HUES64 (cell line): ENCODE data around the gene VAMP2.

Source experiments
- H3K27ac ChIP-seq: 2 replicates; pipeline ENCODE4 v1.7.0; 2013; ENCODE audit warnings: low read depth, low read length, inconsistent platforms
- H3K27me3 ChIP-seq: 2 replicates; pipeline ENCODE4 v1.6.1; 2013; ENCODE audit warnings: mild to moderate bottlenecking, low read length; ENCODE audit not compliant: insufficient read depth
- H3K36me3 ChIP-seq: 2 replicates; pipeline ENCODE4 v1.6.1; 2013; ENCODE audit warnings: mild to moderate bottlenecking, low read length; ENCODE audit not compliant: insufficient read depth
- H3K4me1 ChIP-seq: 2 replicates; pipeline ENCODE4 v1.6.1; 2013; ENCODE audit warnings: mild to moderate bottlenecking, low read length, moderate library complexity; ENCODE audit not compliant: insufficient read depth
- H3K4me3 ChIP-seq: 2 replicates; pipeline ENCODE4 v1.5.1; 2013; ENCODE audit warnings: mild to moderate bottlenecking, low read length, moderate library complexity
- H3K9ac ChIP-seq: 2 replicates; pipeline ENCODE4 v1.6.1; 2013; ENCODE audit warnings: mild to moderate bottlenecking, low read depth, low read length
- H3K9me3 ChIP-seq: 2 replicates; pipeline ENCODE4 v1.6.1; 2013; ENCODE audit warnings: low read depth, low read length; ENCODE audit not compliant: insufficient read depth
- WGBS: fragments of 150-250, 120-280 bp; methylation state at CpG from one replicate; pipeline ENCODE4 v1.1.7; 2013; ENCODE audit warnings: missing lambda C conversion rate; 5-methylcytosine and 5-hydroxymethylcytosine counted together

VAMP2 gene

GRCh38 chr17:8145811-8146210 lies 16.9 kb downstream of the VAMP2 start:
- Histone ChIP-seq H3K9me3 (no peaks in the 10 kb centered on the region), H3K27ac (no peak overlapping the region), H3K36me3 (peaks cover 74% of the 10 kb centered on the region), H3K4me3 (no peak overlapping the region), H3K9ac (no peak overlapping the region), H3K27me3 (no peaks in the 10 kb centered on the region), H3K4me1 (peaks cover 1% of the 10 kb centered on the region)
- WGBS = 96% methylated on average over 12 of the region's 12 CpGs

DNA sequence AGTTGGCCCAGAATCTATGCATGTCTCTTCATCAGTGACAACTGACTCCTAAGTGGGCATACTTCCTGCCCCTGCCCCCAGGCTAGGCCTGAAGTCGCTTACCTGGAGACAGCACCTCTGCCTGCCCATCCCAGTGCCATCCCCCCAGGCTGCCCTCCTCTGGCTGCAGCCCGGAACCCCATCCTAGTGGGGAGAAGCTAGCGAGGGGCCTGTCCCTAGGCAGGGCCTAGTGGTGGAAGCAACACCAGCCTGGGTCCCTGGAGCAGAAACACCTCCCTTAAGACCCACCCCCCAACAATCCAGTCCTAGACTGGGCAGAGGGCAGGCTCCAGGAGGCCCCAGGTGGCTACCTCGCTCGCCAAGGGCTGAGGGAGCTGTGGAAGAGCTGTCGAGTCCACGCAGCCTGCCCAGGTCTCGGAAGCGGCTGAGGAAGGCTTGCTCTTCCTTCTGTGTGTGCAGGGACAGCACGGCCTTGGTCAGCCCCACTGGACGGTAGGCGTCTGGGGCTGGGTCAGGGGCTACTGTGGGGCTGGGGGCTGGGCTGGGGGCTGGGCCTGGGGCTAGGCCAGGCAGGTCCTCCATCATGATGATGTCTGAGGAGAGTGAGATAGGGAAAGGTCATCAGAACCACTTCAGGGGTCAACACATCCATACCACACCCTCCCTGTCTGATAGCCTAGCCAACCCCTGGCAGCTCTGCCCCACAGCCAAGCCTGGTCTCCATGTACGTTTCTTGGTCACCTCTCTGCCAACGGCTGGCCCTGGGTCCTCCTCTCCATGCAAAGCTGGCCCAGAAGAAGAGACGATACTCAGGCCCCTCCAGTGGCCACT lies 18.1 kb downstream of the VAMP2 start:
- 94% methylated on average over 15 of the region's 15 CpGs for WGBS
- Histone ChIP-seq H3K9me3 (no peaks in the 10 kb centered on the region), H3K36me3 (peaks cover 75% of the 10 kb centered on the region), H3K4me3 (no peak overlapping the region), H3K9ac (no peak overlapping the region), H3K27ac (no peak overlapping the region), H3K27me3 (no peaks in the 10 kb centered on the region), H3K4me1 (no peaks in the 10 kb centered on the region)

- Histone ChIP-seq H3K27ac (no peak overlapping the region), H3K4me1 (no peaks in the 10 kb centered on the region), H3K27me3 (no peaks in the 10 kb centered on the region), H3K4me3 (no peak overlapping the region), H3K9me3 (no peaks in the 10 kb centered on the region), H3K36me3 (peaks cover 69% of the 10 kb centered on the region), H3K9ac (no peak overlapping the region)
- 94% methylated on average over 22 of the region's 22 CpGs for WGBS
Observed at GRCh38 chr17:8143581-8144400, 19.0 kb downstream of the VAMP2 start.

DNA sequence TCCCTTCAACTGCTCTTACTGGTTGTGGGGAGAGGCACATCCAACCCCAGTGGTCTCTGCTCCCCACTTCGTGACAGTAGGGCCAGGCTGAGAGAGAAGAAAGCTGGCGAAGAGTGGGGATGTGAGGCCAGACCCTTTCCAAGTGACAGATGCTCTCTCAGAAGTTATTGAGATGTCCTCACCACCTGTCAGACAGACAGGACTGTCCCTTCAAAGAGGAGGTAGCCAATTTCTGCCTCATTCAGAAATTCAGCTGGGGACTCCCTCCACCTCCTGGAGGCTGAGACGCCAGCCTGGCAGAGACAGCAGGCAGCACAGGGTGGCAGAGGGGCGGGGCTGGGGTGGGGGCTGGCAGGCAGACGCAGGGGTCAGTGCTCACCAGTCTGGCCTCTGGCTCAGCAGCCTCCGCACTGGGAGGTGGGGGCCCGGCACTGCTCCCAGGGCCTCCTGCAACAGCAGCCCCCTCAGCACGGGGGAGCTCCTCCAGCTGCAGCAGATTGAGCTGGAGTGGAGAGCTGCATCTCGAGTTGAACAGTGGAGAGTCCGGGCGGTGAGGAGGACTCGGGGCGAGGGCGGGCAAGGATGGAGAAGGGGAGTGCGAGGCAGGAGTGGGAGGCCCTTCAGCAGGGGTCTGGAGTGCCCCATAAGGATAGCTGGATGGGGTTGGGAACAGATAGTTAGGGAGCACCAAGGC lies 19.7 kb downstream of the VAMP2 start:
- peaks cover 63% of the 10 kb centered on the region for H3K36me3 ChIP-seq
- H3K9ac ChIP-seq = no peak overlapping the region
- H3K27ac ChIP-seq = no peak overlapping the region
- H3K27me3 ChIP-seq = no peaks in the 10 kb centered on the region
- WGBS = 93% methylated on average over 14 of the region's 15 CpGs
- H3K9me3 ChIP-seq = no peaks in the 10 kb centered on the region
- no peak overlapping the region for H3K4me3 ChIP-seq
- no peaks in the 10 kb centered on the region for H3K4me1 ChIP-seq

DNA sequence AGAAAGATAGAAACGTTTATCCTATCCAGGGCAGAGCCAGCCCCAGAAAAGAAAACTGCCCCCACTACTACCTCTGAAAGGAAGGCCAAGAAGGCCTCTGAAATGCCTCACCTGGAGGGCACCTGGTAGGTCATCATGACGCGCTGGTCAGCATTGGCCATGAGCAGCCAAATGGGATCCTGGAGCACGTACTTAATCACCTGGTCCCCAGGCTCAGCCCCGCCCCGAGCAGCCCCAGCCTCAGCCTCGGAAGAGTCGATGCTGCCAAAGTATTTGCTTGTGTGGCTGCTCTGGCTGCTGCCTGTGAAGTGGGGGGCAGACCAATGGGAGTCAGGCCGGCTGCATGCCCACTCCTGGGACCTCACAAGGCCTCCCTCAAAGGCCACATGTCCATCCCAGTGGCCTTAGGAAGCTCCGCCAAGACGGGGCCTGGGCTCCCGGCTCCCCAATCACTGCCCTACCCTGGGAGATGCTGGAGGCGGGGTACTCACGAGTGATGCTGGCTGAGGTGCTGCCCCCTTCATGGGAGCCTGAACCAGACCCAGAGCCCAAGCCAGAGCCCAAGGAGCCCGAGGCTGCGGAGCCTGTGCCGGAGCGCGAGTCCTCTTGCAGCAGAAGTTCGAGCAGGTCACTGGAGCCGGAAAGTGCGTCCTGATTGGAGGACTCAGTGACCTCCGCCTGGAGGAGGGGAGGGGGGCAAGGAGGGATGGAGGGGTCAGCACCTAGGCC lies 20.4 kb downstream of the VAMP2 start:
- peaks cover 5% of the 10 kb centered on the region for H3K27me3 ChIP-seq
- H3K4me1 ChIP-seq = no peaks in the 10 kb centered on the region

GRCh38 chr17:8141741-8142140 lies 21.0 kb downstream of the VAMP2 start:
- no peak overlapping the region for H3K4me3 ChIP-seq
- WGBS = 93% methylated on average over 11 of the region's 11 CpGs
- peaks cover 9% of the 10 kb centered on the region for H3K27me3 ChIP-seq
- peaks cover 50% of the 10 kb centered on the region for H3K36me3 ChIP-seq
- no peak overlapping the region for H3K9ac ChIP-seq
- H3K4me1 ChIP-seq = no peaks in the 10 kb centered on the region
- no peaks in the 10 kb centered on the region for H3K9me3 ChIP-seq
- H3K27ac ChIP-seq = no peak overlapping the region

More for the DNA sequence above, 20.4 kb downstream of the VAMP2 start:
- no peaks in the 10 kb centered on the region for H3K9me3 ChIP-seq
- no peak overlapping the region for H3K4me3 ChIP-seq
- H3K9ac ChIP-seq = no peak overlapping the region
- H3K36me3 ChIP-seq = peaks cover 55% of the 10 kb centered on the region
- WGBS = 94% methylated on average over 23 of the region's 23 CpGs
- H3K27ac ChIP-seq = no peak overlapping the region

DNA sequence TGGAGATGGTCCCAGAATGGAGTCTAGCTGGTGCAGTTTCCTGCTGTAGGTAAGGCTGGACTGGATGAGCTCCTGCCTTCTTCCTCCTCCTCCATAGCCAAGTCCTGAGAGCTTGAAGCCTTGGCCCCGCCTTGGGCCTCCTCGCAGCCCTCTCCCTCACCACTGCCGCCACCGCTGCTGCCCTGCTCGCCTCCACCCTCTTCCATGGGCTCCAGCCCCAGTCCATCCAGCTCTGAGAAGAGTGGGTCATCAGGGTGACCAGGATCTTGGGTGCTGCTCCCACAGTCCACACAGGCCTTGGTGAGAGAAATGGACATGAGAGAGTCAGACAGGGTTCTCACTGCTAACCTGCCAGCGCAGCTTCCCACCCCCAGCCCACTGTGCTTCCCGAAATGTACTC lies 21.7 kb downstream of the VAMP2 start:
- Histone ChIP-seq H3K4me3 (no peak overlapping the region), H3K27me3 (peaks cover 12% of the 10 kb centered on the region), H3K27ac (no peak overlapping the region), H3K36me3 (peaks cover 43% of the 10 kb centered on the region), H3K4me1 (no peaks in the 10 kb centered on the region), H3K9ac (no peak overlapping the region), H3K9me3 (no peaks in the 10 kb centered on the region)
- 92% methylated on average over 7 of the region's 7 CpGs for WGBS

DNA sequence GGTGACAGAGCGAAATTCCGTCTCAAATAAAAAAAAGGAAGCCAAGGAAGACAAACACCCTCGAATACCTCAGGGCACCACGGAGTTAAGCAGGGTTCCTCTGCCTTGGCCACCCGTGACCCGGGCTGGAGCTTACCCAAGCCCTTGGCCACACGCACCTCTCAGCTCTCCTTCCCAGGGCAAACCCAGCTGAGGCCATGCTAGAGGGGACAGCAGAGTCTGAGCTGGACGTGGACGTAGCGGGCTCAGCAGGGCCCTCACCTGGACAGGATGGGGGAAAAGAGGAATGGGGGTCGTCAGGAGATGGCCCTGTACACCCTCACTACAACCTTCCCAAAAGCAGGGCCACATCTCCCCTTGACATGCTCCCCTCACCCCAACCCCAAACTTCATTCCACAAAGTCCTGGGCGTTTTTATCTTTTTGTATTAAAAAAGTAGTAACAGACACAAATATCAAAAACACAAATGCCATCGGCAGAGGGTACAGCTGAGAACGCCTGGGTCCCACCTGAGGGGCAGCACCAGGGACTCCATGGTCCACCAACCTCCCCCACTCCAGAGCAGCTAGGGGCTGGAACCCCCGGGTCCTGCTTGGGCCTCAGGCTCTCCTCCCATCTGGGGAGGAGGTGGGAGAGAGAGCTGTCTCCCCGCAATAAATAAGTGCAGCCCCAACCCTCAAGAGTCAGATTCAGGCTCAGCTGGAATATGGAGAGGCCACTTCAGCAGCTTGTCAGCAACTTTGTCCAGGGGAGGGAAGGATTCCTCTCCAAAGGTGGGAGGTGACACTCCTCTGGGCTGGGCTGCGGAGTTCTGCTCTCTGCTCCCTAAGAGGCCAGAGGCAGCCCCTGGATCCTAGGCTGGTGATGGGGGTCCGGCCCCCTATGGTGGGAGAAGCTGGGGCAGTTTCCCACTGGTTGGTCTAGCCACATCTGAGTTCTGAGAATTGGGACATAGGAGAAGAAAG lies 22.4 kb downstream of the VAMP2 start:
- WGBS = 94% methylated on average over 17 of the region's 18 CpGs
- Histone ChIP-seq H3K27me3 (peaks cover 12% of the 10 kb centered on the region), H3K27ac (no peak overlapping the region)

DNA sequence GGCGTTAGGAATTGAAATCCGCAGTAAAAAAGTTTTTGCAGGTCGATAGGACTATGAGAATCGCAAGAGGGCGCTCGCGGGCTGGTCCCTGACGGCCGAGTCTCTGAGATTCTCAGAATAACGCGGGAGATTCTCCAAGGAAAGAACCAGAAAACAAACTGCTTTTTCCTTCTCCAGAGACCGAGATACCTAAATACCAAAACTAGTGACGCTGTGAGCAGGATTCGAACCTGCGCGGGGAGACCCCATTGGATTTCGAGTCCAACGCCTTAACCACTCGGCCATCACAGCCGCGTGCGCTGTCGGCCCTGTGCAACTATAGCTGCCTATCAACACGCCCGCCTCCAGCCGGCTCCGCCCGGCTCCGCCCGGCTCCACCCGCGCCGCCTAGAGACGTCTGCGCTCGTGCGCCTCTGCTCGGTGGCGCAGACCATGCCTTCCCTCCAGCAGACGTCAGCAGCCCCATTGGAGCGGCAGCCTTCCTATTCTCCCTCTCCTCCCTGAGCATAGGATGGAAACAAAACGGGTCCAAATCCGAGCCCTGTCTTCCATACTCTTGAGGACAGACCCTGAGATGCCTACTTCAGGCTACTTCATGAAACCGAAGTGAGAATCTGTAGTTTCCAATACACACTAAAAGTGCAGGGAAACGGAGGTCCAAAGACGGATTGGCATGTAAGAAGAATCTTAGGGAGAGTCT lies 23.9 kb downstream of the VAMP2 start:
- 1% methylated on average over 46 of the region's 46 CpGs for WGBS
- Histone ChIP-seq H3K4me3 (peak overlapping the region; percentile 67), H3K27me3 (peaks cover 12% of the 10 kb centered on the region), H3K27ac (peak overlapping the region; percentile 70; the same call in 1 of the 2 replicates), H3K9ac (peak overlapping the region; percentile 51), H3K9me3 (no peaks in the 10 kb centered on the region), H3K36me3 (peaks cover 28% of the 10 kb centered on the region), H3K4me1 (peaks cover 2% of the 10 kb centered on the region)

More for the DNA sequence above, 22.4 kb downstream of the VAMP2 start:
- Histone ChIP-seq H3K4me3 (no peak overlapping the region), H3K36me3 (peaks cover 36% of the 10 kb centered on the region), H3K4me1 (no peaks in the 10 kb centered on the region), H3K9me3 (no peaks in the 10 kb centered on the region), H3K9ac (no peak overlapping the region)
